Tongue (tissue), 2 donors: ENCODE data around the gene PTPRJ. TPM values are rescaled to one million over a fixed set of nuclear protein-coding genes. Genes with fewer than 3 reads are reported as not detected.

Experiments used
- DNase-seq: peaks from one replicate; pipeline ENCODE4 v3.0.0-alpha.2; 2015
- total RNA-seq: library from RNA; depleted of rRNA; stranded (reverse); fragments of >200 nt; gene quantifications from one replicate; pipeline ENCODE4 v1.2.3, GENCODE V29; 2014

PTPRJ gene
- total RNA-seq, 1 donor from 2014 or later = 8.9 TPM

DNA sequence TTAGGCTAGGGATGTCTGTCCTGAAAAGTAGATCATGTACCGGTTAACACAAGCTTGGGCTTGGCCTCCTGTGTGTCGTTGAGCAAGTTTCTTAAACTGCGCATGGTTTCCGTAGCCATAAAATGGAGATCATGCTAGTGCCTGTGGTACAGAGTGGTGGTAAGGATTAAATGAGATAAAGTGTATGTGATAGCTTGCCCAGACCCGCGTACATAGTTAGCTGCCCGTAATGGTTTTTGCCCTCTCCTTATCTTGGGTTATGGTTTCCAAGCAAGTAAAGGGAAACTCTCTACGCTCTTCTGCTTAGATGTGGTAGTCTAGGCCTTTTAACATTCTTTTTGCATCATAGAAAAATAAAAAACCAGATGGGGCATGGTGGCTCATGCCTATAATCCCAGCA is 11.0 kb upstream of the PTPRJ start:
- DNase-seq = no peak

DNA sequence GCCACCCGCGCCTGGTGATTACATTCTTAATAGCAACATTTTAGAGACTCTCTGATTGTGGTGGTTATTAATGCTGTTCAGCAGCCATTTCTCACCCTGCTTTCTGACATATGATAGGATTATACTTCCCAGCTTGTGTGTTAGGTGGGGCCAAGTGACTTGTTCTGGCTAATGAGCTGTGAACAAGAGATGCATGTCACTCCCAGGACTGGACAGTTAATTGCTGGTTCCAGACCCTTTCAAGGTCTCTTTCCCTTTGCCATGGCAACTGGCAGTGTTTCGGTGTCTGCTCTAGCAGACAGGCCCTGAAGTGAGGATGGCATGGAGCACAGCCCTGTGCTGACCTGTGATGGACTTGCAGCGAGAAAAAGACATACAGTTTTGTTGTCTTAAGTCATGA is 8.9 kb upstream of the PTPRJ start:
- no peak for DNase-seq

DNA sequence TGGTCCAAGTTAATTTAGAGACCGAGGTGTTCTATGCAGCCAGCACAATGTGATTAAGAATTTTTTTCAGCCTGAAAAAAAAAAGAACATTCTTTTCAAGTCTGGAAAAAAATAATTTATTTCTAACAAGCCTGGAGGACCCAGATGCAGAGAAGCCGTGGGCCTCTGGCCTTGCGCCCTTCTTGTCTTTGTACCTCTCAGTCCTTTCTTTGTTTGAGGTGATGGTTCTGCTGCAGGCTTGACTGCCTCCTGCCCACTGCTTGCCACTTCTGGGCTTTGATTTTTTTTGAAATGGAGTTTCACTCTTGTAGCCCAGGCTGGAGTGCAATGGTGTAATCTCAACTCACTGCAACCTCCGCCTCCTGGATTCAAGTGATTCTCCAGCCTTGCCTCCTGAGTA is 7.2 kb upstream of the PTPRJ start:
- no peak for DNase-seq

DNA sequence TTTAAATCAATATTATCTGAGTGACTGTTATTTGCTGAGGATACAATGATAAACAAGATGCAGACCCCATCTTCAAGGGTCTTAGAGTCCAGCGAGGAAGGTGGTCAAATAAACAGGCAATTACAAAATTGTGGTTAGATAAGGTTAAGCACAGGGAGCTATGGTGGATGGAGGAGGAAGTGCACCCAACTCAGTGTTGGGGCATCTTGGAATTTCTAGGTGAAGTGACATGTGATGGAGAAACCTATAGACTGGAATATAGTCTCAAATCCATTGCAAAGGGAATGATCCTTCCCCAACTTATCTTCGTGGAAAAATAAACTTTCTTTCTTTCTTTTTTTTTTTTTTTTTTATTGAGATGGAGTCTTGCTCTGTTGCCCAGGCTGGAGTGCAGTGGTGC is 3.4 kb upstream of the PTPRJ start:
- no peak for DNase-seq

DNA sequence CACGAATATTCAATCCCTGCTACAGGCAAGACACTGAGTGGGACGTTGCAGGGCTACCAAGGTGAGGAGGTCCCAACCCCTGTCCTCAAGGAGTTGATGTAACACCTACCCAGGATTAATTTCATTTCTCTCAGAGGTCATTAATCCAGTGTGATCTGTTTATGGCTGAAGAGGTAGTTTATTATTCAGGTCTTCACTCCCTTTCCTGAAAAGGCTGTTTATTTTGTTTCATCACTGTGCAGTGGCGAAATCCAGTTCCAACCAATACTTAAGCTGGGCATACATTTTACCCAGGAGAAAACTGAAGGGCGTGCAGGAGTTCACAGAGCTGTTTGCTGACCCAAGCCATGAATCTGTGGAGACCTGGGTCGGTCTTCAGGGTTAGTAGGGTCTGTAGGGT is 2.7 kb upstream of the PTPRJ start:
- no peak for DNase-seq

DNA sequence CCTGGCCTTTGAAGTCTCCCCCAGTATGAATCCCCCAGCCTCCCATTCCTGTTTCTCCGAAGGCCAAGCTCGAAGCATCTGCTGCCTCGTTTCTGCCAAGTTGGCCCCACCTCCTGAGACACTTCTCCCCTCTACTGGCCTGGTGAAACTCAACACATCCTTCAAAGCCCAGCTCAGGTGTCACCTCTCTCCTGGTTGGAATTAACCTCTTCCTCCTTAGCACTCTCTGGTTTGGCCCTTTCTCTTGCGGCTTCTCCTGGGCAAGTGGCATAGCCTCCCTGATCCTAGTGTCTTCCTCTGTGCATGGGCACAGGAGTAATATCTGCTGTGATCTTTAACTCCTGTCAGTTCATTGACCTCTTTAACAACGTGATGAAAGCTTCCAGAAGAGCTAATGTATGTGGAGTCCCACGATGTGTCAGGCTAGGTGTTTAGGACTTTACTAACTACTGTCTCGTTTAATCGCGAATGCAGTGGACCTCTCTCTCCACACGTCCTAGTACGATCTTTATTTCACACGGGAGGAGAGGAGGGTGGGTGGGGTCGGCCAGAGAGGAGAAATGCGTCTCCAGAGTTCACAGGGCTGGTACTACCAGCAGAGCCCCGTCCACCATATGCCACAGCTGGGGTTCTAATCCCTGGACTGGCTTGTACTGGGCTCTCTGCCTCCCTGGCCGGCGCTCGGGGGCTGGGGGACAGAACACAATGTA is 826 bp upstream of the PTPRJ start:
- peak; percentile 46 for DNase-seq

DNA sequence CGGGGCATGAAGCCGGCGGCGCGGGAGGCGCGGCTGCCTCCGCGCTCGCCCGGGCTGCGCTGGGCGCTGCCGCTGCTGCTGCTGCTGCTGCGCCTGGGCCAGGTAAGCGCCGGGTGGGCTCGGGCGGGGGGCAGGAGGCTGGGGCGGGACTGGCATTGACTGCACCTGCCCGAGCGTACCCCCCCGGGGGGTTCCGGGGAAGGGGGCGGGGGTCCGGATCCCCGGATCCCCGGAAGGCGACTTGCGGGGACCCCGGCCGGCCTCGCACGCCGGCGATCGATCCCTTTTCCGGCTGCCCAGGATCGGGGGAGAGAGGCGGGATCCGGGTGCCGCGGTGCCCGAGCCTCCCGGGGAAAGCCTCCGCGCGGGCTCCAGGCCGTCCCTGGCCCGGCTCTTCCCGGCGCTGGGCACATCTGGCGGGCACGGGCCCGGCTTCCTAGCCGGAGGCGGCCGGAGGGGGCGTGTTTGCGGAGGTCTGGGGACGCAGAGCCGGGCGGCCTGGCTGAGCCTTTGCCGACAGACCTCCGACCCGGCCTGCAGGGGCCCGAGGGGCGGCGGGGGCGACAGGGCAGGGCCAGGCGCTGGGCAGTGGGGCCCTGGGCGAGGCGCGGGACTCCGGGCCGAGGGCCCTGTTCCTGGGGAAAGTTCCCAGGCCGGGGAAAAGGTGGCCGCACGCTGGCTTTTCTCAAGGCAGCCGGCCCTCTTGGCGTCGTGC is 705 bp downstream of the PTPRJ start:
- peak; percentile 52 for DNase-seq

DNA sequence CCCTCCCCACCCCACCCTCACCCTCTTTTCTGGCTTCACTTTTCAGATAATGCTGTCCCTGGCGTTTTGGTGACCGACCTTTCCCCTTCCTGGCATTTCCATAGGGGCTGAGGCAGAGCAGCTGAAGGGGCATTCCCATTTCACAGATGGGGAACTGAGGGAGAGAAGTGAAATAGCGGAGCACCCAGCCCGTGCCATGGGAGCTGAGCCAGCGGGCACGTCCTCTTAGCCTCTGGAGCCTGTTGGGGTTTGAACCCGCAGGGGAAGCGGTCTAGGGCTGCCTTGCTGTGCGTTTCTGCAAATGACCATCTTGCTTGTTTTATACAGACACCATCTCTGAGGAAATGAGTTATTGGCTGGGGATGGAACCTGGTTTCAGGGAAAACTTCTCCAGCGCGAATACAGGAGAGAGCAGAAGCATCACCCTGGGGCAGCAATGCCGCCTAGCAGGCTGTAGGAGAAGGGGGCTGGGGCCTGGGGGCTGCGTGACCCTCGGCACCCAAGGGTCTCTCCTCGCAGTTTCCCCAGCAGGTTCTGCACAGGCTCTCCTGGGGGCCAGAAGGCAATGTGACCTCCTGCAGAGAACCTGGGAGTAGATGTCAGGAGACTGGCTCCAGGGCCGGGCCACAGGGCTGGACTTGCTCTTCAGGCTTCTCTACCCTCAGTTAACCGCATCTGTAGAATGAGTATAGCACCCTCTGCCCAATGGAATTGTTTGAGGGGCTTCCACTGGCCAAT is 1.5 kb downstream of the PTPRJ start:
- no peak for DNase-seq

DNA sequence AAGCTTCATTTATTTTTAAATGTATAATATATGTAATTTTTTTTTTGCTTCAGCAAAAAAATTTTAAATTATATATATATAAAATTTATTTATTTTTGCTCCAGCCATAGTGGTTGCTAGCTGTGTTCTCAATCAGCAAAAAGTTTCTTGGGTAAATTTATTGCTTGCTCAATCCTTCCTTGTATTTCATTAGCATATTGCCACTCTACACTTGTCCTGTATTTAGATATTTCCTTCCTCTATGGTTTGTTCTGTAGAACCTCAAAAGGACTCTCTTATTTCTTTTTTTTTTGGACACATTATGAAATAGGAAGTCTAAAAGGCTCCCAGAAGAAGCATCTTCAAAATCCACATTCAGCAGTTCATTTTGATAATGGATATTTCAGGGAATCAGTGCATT is 2.3 kb downstream of the PTPRJ start:
- no peak for DNase-seq

DNA sequence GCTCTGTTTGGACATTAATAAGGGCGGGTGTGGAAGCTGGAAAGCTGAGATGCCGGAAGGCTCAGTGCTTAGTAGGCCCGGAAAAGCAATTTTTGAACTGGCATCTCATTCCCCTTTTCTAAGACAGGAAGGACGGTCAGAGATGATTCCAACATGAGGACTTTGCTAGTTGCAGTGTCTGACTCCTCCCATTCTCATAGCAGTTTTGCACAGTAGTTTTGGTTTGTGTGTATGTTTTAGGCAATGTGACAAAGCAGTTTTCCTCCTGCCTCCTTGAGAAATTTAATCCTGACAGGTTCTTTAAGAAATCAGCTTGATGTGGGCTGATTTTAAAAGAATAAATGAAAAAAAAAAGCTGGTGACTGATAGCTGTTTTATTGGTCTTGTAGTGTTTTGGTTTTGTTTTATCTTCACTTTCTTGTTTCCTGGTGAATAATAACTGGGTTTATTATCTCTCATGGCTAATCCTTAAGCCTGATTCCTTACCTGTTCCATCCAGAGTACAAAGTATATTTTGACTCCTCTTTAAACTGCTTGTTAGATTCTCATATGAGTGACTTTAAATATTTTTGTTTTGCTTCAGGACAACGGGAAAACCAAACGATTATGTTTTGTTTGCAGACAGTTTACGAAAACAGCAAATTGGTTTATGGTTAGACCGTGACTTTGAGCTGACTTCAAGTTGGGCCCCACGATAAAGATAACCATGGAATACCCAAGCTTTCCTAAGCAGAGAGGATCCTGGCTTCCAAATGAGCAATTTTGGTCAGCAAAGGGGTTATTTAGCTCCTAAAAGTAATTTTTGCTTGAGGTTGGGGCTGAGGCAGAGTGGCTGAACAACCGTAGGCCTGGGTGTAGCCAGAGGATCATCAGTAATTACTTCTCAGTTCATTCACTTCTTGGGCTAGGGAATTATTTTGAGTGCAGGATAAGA is 3.4 kb downstream of the PTPRJ start:
- no peak for DNase-seq

DNA sequence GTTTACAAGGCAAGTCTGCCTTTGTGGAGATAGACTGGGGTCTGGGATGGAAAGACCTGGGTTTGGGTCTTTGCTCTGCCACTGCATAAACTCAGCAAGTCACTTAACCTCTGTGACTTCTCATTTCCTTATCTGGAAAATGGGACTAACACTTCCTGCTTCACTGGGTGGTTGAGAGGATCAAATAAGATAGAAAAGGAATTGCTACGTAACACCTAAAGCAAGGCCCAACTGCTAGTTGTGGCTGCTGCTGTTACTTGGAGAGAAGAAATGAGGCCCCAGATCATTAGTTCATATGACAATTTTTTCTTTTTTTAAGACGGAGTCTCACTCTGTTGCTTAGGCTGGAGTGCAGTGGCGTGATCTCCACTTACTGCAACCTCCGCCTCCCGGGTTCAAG is 5.9 kb downstream of the PTPRJ start:
- no peak for DNase-seq

DNA sequence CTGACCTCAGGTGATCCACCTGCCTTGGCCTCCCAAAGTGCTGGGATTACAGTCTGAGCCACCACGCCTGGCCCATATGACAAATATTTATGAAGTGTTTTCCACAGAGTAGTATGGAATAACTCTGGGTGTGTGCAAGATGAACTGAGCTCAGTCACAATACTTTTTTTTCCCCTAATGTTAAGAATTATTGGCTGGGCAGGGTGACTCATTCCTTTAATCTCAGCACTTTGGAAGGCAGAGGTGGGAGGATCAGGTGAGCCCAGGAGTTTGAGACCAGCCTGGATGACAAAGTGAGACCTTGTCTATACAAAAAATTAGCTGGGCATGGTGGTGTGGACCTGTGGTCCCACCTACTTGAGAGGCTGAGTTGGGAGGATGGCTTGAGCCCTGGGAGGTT is 6.4 kb downstream of the PTPRJ start:
- DNase-seq = no peak

DNA sequence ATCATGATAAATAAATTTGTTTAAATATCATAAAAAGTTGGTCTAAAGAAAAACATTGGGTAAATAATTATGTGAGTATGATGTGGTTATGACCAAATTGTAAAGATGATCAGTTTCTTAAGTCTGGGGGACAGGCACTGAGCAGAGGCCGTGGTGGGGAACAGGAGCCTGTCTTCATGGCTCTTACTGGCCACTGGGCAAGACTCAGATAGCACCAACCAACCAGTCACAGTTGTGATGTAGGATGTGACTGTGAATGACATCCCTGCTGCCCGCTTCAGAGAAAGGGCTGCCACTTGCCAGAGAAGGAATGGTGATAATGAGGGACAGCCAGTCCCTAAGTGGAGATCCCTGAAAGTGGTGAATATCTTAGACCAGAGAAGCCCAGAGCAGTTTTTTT is 7.0 kb downstream of the PTPRJ start:
- DNase-seq = no peak

DNA sequence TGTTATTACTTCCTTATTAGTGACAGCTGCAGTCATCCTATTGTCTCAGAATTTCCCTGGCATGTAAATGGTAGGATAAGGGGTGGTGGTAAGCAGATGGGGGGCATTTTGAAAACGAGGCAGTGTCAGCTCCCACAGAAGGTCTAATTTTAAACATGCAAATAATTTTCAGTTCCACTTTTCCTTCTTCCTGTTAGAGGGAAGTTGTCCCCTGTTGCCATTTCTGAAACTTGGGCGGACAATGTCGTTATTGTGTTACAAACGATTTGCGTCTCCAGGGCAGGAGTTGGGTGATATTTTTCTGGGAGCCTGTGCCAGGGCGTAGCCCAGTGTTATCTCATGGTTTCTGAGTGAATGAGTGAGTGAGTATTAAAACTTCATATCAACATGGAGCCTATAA is 7.4 kb downstream of the PTPRJ start:
- DNase-seq = no peak

DNA sequence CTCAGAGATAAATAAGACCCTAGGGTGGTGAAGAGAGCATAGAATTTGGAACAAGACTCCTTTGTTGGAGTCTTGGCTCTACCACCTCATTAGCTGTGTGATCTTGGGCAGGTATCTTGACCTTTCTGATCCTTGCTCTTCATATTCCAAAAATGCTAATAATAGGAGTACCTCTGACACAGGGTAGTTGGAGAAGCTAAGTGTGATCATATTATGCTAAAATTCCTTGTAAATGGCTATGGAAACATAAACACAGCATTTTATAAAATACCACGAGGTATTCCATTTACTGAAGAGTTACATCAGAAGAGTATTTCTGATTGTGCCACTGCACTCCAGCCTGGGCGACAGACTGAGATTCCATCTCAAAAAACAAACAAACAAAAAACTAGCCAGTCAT is 9.4 kb downstream of the PTPRJ start:
- no peak for DNase-seq

DNA sequence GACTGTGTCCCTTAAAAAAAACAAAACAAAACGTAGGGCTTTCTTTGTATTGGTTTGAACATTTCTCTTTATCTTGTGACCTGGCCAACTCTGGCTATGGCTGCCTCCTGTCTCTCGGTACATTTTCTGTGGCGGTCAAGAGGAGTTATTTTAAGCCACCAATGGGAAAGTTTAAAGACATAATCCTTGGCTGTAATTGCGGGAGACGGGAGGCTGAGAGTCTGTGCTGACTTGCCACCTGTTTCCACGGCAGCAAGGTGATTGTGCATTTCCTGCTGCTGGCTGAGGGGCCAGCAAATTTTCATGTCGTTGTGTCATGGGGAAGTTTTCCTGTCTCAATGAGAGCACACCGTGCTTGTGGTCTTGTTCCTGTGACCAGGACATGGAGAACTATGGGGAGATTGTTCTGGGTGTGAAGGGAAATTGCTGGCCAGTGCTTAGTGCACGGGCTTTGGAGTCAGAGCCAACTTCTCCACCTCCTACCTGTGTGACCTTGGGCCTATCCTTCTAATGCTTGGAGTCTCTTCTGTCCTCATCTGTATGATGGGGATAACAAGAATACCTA is 11.0 kb downstream of the PTPRJ start:
- DNase-seq = no peak

DNA sequence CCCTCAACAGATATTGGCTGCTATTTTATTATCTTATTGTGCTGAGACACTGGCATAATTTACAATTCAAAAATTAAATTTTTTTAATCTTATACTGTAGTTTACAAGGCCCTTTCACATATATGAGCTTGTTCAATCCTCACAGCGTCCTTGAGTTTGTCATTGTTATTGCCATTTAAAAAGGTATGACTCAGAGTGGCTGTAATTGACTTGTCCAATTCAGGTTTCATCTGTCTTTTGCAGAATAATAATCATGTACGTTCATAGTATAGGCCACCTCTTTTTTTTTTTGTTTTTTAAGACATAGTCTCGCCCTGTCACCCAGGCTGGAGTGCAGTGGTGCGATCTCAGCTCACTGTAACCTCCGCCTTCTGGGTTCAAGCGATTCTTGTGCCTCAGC is 11.5 kb downstream of the PTPRJ start:
- DNase-seq = no peak

DNA sequence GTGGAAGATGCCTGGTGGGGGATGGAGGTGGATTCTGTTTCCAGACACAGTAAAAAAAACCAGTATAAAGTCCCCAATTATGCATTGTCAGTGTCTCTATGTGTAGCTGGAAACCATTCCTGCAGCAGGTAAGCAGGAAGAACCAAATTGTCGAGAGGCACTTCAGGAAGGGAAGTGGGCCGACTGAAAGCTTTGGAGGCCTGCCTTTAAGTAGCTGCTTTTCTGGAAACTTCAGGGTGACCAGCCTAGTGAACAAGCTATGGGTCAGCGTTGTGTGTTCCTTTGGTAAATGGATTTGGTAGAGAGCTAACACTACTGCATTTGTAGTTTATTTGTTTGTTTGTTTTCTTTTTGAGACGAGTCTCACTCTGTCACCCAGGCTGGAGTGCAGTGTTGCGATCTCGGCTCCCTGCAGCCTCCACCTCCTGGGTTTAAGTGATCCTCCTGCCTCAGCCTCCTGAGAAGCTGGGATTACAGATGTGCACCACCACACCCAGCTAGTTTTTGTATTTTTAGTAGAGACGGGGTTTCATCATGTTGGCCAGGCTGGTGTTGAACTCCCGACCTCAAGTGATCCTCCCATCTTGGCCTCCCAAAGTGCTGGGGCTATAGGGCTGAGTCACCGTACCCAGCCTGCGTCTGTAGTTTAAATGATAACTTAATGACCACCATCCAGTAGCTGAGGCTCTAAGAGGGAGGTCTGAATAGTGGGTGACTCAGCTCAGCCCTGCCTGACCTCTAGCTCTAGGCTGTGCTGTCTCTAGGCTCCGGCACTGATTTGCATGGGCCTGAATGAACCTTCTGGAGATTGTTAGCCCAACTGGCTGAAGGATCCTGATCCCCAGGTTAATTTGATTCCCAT is 12.8 kb downstream of the PTPRJ start:
- DNase-seq = no peak

DNA sequence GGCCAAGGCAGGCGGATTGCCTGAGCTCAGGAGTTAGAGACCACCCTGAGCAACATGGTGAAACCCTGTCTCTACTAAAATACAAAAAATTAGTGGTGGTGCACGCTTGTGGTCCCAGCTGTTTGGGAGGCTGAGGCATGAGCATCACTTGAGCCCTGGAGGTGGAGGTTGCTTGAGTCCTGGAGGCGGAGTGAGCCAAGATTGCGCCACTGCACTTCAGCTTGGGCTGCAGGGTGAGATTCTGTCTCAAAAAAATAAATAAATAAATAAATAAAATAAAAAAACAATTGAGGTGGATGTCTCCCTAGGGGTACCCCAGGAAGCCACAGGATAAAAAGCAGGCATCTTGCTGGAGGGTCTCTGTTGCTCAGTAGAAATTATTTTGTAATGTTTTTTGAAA is 14.1 kb downstream of the PTPRJ start:
- DNase-seq = no peak

DNA sequence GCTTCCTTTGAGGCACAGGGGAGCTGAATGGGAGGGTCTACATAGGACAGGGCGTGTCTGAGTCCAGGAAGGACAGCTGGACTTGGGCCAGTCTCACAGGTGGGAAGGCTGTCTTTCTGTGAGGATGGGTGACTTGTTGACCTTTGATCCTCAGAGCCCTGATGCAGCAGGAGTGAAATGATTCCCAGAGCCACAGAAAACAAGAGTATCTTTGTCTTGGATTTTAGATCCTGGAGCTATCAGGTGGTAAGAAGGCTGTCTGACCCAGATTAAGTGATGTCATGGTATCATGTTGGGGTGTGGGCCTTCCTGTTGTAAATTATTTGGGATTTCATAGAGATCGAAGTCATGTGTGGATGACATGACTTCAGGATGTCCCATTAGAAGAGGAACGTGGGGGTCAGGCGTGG is 15.0 kb downstream of the PTPRJ start:
- DNase-seq = no peak
